Muscle of leg (tissue), 11 donors: ENCODE measurements around the gene MARK2. TPM values are rescaled to one million over a fixed set of nuclear protein-coding genes. Genes with fewer than 3 reads are reported as not detected.

Source experiments
- DNase-seq: peaks from one replicate; pipeline ENCODE4 v3.0.0; 2013
- H3K27ac ChIP-seq: one replicate; pipeline ENCODE4 v1.5.1; 2013; ENCODE audit warnings: mild to moderate bottlenecking, low read length, control low read depth
- H3K27me3 ChIP-seq: one replicate; pipeline ENCODE4 v1.6.1; 2013; ENCODE audit warnings: low read length; ENCODE audit not compliant: control insufficient read depth, insufficient read depth
- H3K36me3 ChIP-seq: one replicate; pipeline ENCODE4 v1.6.1; 2013; ENCODE audit warnings: low read length; ENCODE audit not compliant: control insufficient read depth, insufficient read depth
- H3K4me1 ChIP-seq: one replicate; pipeline ENCODE4 v1.6.1; 2013; ENCODE audit warnings: low read length; ENCODE audit not compliant: control insufficient read depth, insufficient read depth
- H3K4me3 ChIP-seq: one replicate; pipeline ENCODE4 v1.5.1; 2013; ENCODE audit warnings: low read length, control low read depth
- H3K9me3 ChIP-seq: replicated peaks from 2 replicates; pipeline ENCODE4 v1.6.1; 2013; ENCODE audit warnings: low read depth, low read length; ENCODE audit not compliant: control insufficient read depth
- WGBS: methylation state at CpG from one replicate; pipeline ENCODE4 v1.1.5; 2013; ENCODE audit warnings: missing lambda C conversion rate; ENCODE audit not compliant: insufficient coverage; 5-methylcytosine and 5-hydroxymethylcytosine counted together
- polyA plus RNA-seq, 8 donors: library from polyadenylated mRNA; unstranded; fragments of 120-200 nt; gene quantifications; one replicate each; pipeline versions ENCODE4 v1.2.1 to v1.2.3, GENCODE V29; 2013; ENCODE audit warnings: inconsistent platforms in 1 of 8, low replicate concordance in 1 of 8; ENCODE audit not compliant: insufficient read length in 8 of 8, insufficient read depth in 1 of 8
- total RNA-seq: library from RNA; stranded (reverse); fragments of 120-200 nt; gene quantifications from one replicate; pipeline ENCODE4 v1.2.4, GENCODE V29; 2013

MARK2 gene
- total and polyA plus RNA-seq, 9 donors: 7.4 to 22.7 (median 18.1) TPM

DNA sequence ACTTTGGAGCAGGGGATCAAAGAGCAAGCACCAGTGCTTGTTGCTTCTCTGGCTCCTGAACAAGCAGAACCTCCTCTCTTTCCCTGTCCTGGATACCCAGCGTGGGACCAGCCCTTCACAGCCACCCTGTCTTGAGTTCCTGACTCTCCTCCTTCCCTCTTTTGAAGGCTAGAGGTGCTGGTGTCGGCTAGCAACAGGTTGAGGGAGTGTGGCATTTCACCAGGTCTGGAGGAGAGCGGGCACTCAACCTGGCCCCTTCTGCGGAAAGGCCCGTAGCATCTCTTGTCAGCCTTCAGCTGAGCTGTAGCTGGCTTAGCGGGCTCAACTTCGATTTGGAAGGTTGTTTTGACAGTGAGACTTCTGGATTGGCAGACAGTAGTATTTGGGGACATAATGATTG lies 51.5 kb downstream of the MARK2 start:
- H3K27me3 ChIP-seq: no peaks in the 10 kb centered on the region
- peaks cover 21% of the 10 kb centered on the region for H3K4me1 ChIP-seq
- H3K36me3 ChIP-seq: peaks cover 13% of the 10 kb centered on the region
- H3K4me3 ChIP-seq: no peak overlapping the region
- no peak overlapping the region for H3K27ac ChIP-seq
- H3K9me3 ChIP-seq: no peaks in the 10 kb centered on the region
- 88% methylated on average over 5 of the region's 7 CpGs for WGBS
- no peak for DNase-seq

DNA sequence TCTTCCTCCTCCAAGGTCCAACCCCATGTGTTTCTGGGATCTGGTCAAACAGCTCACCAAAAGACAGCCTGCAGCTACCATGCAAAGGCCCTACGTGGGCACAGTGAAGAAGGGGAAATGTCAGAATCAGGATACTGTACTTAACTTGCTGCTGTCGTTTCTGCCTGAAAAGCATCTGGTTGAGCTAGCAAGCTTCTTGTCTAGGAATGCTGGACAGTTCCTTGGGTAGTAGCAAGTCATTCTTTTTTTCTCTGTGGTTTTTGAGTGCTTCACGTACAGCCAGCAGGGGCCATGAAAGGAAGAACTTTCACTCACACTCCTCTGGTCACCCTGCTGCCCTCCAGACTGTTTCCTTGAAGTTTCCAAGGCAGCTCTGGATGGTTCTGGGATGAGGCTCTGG lies 53.3 kb downstream of the MARK2 start:
- no peak for DNase-seq
- Histone ChIP-seq H3K4me1 (peaks cover 21% of the 10 kb centered on the region), H3K36me3 (peaks cover 30% of the 10 kb centered on the region), H3K4me3 (no peak overlapping the region), H3K27me3 (no peaks in the 10 kb centered on the region), H3K9me3 (no peaks in the 10 kb centered on the region), H3K27ac (no peak overlapping the region)
- 33% methylated on average over 2 of the region's 3 CpGs for WGBS

DNA sequence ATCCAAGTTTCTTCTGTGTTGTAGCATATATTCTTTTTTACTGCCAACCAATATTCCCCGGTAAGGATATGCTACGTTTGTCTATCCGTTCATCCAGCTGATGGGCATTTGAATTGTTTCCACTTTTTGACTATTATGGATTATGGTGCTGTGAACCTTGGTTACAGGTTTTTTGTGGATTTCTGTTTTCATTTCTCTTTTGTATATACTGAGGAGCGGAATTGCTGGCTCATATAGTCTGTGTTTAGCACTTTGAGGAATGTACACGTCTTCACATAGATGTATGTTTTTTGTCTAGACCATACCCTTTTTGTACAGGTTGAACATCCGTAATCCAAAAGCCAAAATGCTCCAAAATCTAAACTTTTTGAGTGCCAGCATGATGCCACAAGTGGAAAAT lies 54.4 kb downstream of the MARK2 start:
- H3K36me3 ChIP-seq: peaks cover 41% of the 10 kb centered on the region
- H3K4me1 ChIP-seq: peaks cover 10% of the 10 kb centered on the region
- no peaks in the 10 kb centered on the region for H3K9me3 ChIP-seq
- WGBS: 100% methylated on average over 1 of the region's 6 CpGs
- H3K27ac ChIP-seq: no peak overlapping the region
- H3K27me3 ChIP-seq: no peaks in the 10 kb centered on the region
- DNase-seq: no peak
- H3K4me3 ChIP-seq: no peak overlapping the region

DNA sequence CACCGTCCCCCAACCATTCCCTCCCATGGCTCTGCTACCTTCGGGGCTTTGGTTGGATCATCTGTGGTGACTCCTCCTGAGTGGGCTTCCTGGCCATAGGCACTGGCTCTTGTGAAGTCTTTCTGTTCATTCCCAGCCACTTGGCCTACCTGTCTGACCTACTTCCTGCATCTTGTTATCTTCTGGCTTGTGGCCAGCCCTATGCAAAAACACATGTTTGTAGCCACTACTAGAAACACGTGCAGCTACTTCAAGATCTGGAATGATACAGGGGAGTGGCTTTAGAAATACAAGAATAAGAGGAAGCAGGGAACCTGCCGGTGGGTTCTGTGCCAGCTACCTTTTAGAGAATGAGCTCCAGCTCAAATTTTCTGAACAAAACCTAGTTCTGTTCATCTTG lies 57.2 kb downstream of the MARK2 start:
- H3K4me3 ChIP-seq: no peak overlapping the region
- no peak overlapping the region for H3K27ac ChIP-seq
- WGBS: 88% methylated on average over 2 of the region's 4 CpGs
- H3K27me3 ChIP-seq: no peaks in the 10 kb centered on the region
- no peak for DNase-seq
- H3K36me3 ChIP-seq: peaks cover 64% of the 10 kb centered on the region
- no peaks in the 10 kb centered on the region for H3K9me3 ChIP-seq
- no peaks in the 10 kb centered on the region for H3K4me1 ChIP-seq

DNA sequence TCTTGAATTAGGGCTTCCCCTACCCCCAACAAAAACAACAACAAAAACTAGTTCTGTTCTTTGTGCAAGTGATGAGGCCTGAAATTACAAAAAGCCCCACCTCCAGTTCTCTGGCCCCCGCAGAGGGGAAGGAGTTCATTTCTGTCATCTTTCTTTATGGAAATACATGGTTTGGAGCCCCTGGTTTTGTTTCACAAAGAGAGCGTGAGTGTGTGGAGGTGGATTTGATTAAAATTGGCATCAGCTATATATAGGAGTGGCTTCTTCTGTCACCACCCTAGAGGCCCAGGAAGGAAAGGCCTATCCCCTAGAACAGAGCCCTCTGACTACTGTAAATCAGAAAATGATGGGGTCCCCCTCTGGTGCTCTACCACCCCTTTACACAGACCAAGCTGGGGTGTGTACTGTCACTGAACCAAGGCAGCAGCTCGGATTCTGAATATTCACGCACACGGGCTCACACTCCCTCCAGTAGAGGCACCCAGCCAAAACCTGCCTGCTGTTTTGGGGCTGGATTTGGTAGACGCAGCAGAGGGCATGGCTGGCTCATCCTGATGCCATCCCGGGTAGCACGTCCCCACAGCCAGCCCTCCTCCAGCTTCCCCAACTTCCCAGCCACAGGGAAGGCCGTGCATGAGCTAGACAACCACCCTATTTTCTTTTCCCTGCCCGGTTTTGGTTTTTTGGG lies 58.7 kb downstream of the MARK2 start:
- Histone ChIP-seq H3K36me3 (peaks cover 75% of the 10 kb centered on the region), H3K4me3 (no peak overlapping the region), H3K4me1 (no peaks in the 10 kb centered on the region), H3K9me3 (no peaks in the 10 kb centered on the region), H3K27ac (no peak overlapping the region), H3K27me3 (no peaks in the 10 kb centered on the region)
- WGBS: no CpG with 5 or more reads among the region's 10 CpGs
- DNase-seq: no peak

DNA sequence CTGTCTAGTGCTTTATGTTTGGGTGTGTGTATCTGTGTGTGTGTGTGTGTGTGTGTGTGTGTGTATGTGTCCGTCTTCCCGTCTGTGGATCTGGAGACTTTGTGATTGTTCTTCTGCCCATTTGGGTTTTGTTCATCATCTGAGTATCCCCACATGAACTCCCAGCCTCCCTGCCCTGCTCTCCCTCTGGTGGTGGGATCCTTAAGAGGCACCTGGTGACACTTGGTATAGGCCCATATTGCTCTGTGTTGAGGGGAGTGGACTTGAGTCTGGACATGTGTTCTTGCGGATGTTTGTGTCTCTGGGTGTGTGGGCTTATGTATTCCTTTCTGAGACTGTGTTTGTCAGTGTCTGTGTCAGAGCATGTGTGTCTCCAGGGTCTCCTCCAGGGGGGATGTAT lies 62.8 kb downstream of the MARK2 start:
- H3K4me3 ChIP-seq: no peak overlapping the region
- no peaks in the 10 kb centered on the region for H3K9me3 ChIP-seq
- no peak overlapping the region for H3K27ac ChIP-seq
- H3K4me1 ChIP-seq: peaks cover 3% of the 10 kb centered on the region
- 86% methylated on average over 1 of the region's 3 CpGs for WGBS
- no peaks in the 10 kb centered on the region for H3K27me3 ChIP-seq
- H3K36me3 ChIP-seq: peaks cover 97% of the 10 kb centered on the region
- no peak for DNase-seq

DNA sequence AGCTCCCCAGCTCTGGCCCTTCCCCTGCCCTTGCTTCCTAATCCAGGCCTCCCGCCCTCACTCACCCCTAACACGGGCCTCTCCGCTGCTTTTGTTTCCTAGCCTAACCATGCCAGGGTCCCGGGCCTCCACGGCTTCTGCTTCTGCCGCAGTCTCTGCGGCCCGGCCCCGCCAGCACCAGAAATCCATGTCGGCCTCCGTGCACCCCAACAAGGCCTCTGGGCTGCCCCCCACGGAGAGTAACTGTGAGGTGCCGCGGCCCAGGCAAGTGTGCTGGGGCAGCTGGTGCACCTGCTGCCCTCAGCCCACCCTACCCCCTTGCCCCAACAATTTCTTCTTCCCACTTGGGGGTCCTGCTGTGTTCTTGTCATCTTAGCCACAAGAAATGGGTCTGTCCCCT lies 65.0 kb downstream of the MARK2 start:
- Histone ChIP-seq H3K27ac (no peak overlapping the region), H3K9me3 (no peaks in the 10 kb centered on the region), H3K4me1 (peaks cover 22% of the 10 kb centered on the region), H3K4me3 (no peak overlapping the region), H3K27me3 (no peaks in the 10 kb centered on the region), H3K36me3 (peaks cover 88% of the 10 kb centered on the region)
- DNase-seq: no peak
- WGBS: 88% methylated on average over 14 of the region's 14 CpGs

DNA sequence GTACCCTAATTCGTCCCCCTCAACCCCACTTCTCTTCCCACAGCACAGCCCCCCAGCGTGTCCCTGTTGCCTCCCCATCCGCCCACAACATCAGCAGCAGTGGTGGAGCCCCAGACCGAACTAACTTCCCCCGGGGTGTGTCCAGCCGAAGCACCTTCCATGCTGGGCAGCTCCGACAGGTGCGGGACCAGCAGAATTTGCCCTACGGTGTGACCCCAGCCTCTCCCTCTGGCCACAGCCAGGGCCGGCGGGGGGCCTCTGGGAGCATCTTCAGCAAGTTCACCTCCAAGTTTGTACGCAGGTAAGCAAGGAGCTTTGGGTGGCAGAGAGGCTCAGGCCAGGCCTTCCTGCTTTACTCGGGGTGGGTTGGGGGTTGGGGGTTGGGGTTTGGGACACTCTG lies 65.8 kb downstream of the MARK2 start:
- Histone ChIP-seq H3K27me3 (no peaks in the 10 kb centered on the region), H3K9me3 (no peaks in the 10 kb centered on the region), H3K4me1 (peaks cover 30% of the 10 kb centered on the region), H3K36me3 (peaks cover 79% of the 10 kb centered on the region), H3K4me3 (no peak overlapping the region), H3K27ac (no peak overlapping the region)
- WGBS: 87% methylated on average over 12 of the region's 13 CpGs
- no peak for DNase-seq

DNA sequence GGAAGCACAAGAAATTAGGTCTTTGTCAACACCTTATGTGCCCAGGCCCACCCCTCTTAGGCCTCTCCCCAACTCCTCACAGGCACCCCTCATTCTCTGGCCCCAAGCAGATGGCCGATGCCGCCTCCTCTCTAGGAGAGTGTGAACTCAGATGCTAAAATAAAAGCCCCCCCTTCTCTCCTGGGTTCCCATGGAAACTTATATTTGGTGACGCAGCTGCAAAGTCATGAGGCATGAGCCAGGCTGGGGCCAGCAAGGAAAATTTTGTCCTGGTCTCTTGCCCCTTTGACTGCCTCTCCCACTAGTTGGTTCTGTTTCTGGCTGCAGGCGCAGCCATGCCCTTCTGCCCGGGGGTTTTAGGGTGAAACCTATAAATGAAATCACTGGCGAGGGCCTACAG lies 66.3 kb downstream of the MARK2 start:
- 64% methylated on average over 6 of the region's 6 CpGs for WGBS
- peak; percentile 65 for DNase-seq
- Histone ChIP-seq H3K4me1 (peaks cover 34% of the 10 kb centered on the region), H3K27ac (no peak overlapping the region), H3K4me3 (no peak overlapping the region), H3K27me3 (no peaks in the 10 kb centered on the region), H3K9me3 (no peaks in the 10 kb centered on the region), H3K36me3 (peaks cover 75% of the 10 kb centered on the region)

DNA sequence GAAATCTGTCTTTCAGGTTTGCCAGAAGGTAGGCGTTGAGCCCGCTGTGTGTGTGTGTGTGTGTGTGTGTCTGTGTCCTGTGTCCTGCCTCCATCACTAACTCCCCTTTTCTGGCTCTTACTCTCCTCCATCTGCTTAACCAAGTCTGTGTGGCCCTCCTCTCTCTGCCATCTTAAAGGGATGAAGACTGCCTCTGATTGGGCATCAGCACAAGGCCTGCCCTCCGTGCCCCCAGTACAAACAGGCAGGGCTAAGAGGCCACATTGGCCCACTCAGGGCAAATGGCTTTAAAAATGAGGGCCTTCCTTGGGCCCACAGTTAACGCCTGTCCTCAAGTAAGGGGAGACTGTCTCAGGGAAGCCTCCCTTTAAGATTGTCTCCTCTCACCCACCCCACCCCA lies 67.2 kb downstream of the MARK2 start:
- no peaks in the 10 kb centered on the region for H3K27me3 ChIP-seq
- no peak for DNase-seq
- no peaks in the 10 kb centered on the region for H3K9me3 ChIP-seq
- WGBS: 83% methylated on average over 2 of the region's 4 CpGs
- H3K27ac ChIP-seq: no peak overlapping the region
- H3K36me3 ChIP-seq: peaks cover 66% of the 10 kb centered on the region
- no peak overlapping the region for H3K4me3 ChIP-seq
- peaks cover 40% of the 10 kb centered on the region for H3K4me1 ChIP-seq

DNA sequence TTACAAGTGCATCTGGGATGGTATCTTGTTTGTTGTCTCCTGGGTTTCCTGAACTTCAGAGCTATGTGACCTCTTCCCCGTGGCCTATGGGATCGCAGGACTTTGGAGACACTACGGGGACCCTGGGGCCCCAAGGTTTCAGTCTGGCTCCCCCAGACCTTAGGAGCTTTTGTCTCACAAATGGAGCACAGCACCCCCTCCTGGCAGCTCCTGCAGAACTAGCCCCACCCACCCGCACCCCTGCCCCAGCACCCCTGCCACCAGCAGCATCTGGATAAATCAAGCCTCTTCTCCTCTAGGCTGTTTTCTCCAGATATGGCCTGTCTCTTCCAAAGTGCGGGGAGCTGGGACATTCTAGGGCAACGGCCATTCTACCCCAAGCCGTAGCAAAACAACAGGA lies 67.7 kb downstream of the MARK2 start:
- no peaks in the 10 kb centered on the region for H3K9me3 ChIP-seq
- no peaks in the 10 kb centered on the region for H3K27me3 ChIP-seq
- H3K4me3 ChIP-seq: no peak overlapping the region
- H3K27ac ChIP-seq: no peak overlapping the region
- no peak for DNase-seq
- peaks cover 45% of the 10 kb centered on the region for H3K4me1 ChIP-seq
- 60% methylated on average over 4 of the region's 7 CpGs for WGBS
- peaks cover 64% of the 10 kb centered on the region for H3K36me3 ChIP-seq
